NCI-H226 (cell line): ENCODE data around the gene FBXO41.
A peak's percentile ranks its signal among the peaks of the same experiment; 100 is the strongest.

Experiments used
- DNase-seq: peaks from one replicate; pipeline ENCODE4 v3.0.0-alpha.2; 2015

The FBXO41 gene

GRCh38 chr2:73284296-73285158, at the start of gene FBXO41:
Gene FBXO41, minus strand, starts transcription at chr2:73284478. Its CDS starts 14,848 bp downstream, at chr2:73269630.
- DNase-seq: no peak

GRCh38 chr2:73334045-73334444, 49.8 kb upstream of the FBXO41 start:
- DNase-seq: no peak

- no peak for DNase-seq
These were observed 49.3 kb upstream of the FBXO41 start for GRCh38 chr2:73333564-73333963.

- DNase-seq: no peak
These were observed 39.9 kb upstream of the FBXO41 start for GRCh38 chr2:73324126-73324725.

- no peak for DNase-seq
These were observed 39.3 kb upstream of the FBXO41 start for GRCh38 chr2:73323551-73323950.

- DNase-seq: no peak
These were observed 30.2 kb upstream of the FBXO41 start for GRCh38 chr2:73314441-73314840.

- DNase-seq: no peak
These were observed 23.4 kb upstream of the FBXO41 start for GRCh38 chr2:73307720-73308119.

- no peak for DNase-seq
These were observed 17.4 kb upstream of the FBXO41 start for GRCh38 chr2:73301636-73302035.

GRCh38 chr2:73300926-73301325, 16.6 kb upstream of the FBXO41 start:
- DNase-seq: no peak

GRCh38 chr2:73297586-73297985, 13.3 kb upstream of the FBXO41 start:
- no peak for DNase-seq

- no peak for DNase-seq
These were observed 12.9 kb upstream of the FBXO41 start for GRCh38 chr2:73297151-73297559.

- peak; percentile 62 for DNase-seq
These were observed 11.6 kb upstream of the FBXO41 start for GRCh38 chr2:73295751-73296400.

- DNase-seq: no peak
These were observed 10.0 kb upstream of the FBXO41 start for GRCh38 chr2:73294239-73294638.

- DNase-seq: no peak
These were observed 9.4 kb upstream of the FBXO41 start, which contains the start of gene EGR4 for GRCh38 chr2:73293534-73294171. Gene EGR4, minus strand, starts transcription at chr2:73293548. Its CDS starts 231 bp downstream, at chr2:73293317.

- DNase-seq: no peak
These were observed 8.7 kb upstream of the FBXO41 start for GRCh38 chr2:73292906-73293533.

- no peak for DNase-seq
These were observed 8.1 kb upstream of the FBXO41 start for GRCh38 chr2:73292316-73292905.

GRCh38 chr2:73291461-73292315, 7.4 kb upstream of the FBXO41 start:
- no peak for DNase-seq

- DNase-seq: peak; percentile 43
These were observed 6.8 kb upstream of the FBXO41 start for GRCh38 chr2:73291093-73291460.

GRCh38 chr2:73290049-73290839, 6.0 kb upstream of the FBXO41 start:
- DNase-seq: no peak

- no peak for DNase-seq
These were observed 5.0 kb upstream of the FBXO41 start for GRCh38 chr2:73289304-73289703.
